ENCODE results near the gene KIAA1614.

- no peak for TF ChIP-seq PPARA (CRISPR knock-in tag; IDR thresholded peaks at IDR 0.05; ENCODE audit: borderline replicate concordance)
- TF ChIP-seq RARB (CRISPR knock-in tag; IDR thresholded peaks at IDR 0.05): no peak
- no peak for TF ChIP-seq CSRNP3 (CRISPR knock-in tag; IDR thresholded peaks at IDR 0.05)
- no peak for TF ChIP-seq ARNTL (CRISPR knock-in tag; IDR thresholded peaks at IDR 0.05; ENCODE audit: borderline replicate concordance, low read depth)
- no peak for TF ChIP-seq ZC3H10 (CRISPR knock-in tag; IDR thresholded peaks at IDR 0.05)
- no peak for TF ChIP-seq TSHZ2 (CRISPR knock-in tag; IDR thresholded peaks at IDR 0.05)
- TF ChIP-seq SNAI2 (CRISPR knock-in tag; IDR thresholded peaks at IDR 0.05): no peak
- TF ChIP-seq ISL1 (CRISPR knock-in tag; IDR thresholded peaks at IDR 0.05): no peak
- TF ChIP-seq CSDC2 (CRISPR knock-in tag; IDR thresholded peaks at IDR 0.05): no peak
- no peak for TF ChIP-seq PATZ1 (CRISPR knock-in tag; IDR thresholded peaks at IDR 0.05; ENCODE audit: borderline replicate concordance)
- no peak for TF ChIP-seq ZFP3 (CRISPR knock-in tag; IDR thresholded peaks at IDR 0.05)
- no peak for TF ChIP-seq BACH2 (CRISPR knock-in tag; IDR thresholded peaks at IDR 0.05; ENCODE audit: borderline replicate concordance)
- TF ChIP-seq GLIS3 (CRISPR knock-in tag; IDR thresholded peaks at IDR 0.05): no peak
These were observed 51.9 kb downstream of the KIAA1614 start for GRCh38 chr1:180964595-180964994.

All from SK-N-SH treated with all-trans-retinoic acid at 6 μM for 48 hours (cell line).